ENCODE data around the gene OPHN1.

The OPHN1 gene

GRCh38 chrX:68433155-68433980 is at the start of gene OPHN1:
Gene OPHN1, minus strand, starts transcription at chrX:68433495. Its CDS starts 475 bp downstream, at chrX:68433020.
- DNase-seq, result peak; percentile 17

- DNase-seq, result no peak
Observed at GRCh38 chrX:68480969-68481368, 47.7 kb upstream of the OPHN1 start.

GRCh38 chrX:68464796-68465195 is 31.5 kb upstream of the OPHN1 start:
- no peak for DNase-seq

- DNase-seq, result no peak
Observed at GRCh38 chrX:68463880-68464279, 30.6 kb upstream of the OPHN1 start.

- no peak for DNase-seq
Observed at GRCh38 chrX:68462653-68463052, 29.4 kb upstream of the OPHN1 start.

- no peak for DNase-seq
Observed at GRCh38 chrX:68462197-68462596, 28.9 kb upstream of the OPHN1 start.

GRCh38 chrX:68461576-68461975 is 28.3 kb upstream of the OPHN1 start:
- DNase-seq, result no peak

GRCh38 chrX:68461093-68461492 is 27.8 kb upstream of the OPHN1 start:
- DNase-seq, result no peak

- no peak for DNase-seq
Observed at GRCh38 chrX:68455151-68455510, 21.8 kb upstream of the OPHN1 start.

- DNase-seq, result no peak
Observed at GRCh38 chrX:68454476-68455150, 21.3 kb upstream of the OPHN1 start.

- DNase-seq, result no peak
Observed at GRCh38 chrX:68451720-68452119, 18.4 kb upstream of the OPHN1 start.

GRCh38 chrX:68443155-68443868 is 10.0 kb upstream of the OPHN1 start:
- no peak for DNase-seq

GRCh38 chrX:68440940-68441339 is 7.6 kb upstream of the OPHN1 start:
- DNase-seq, result no peak

GRCh38 chrX:68440442-68440841 is 7.1 kb upstream of the OPHN1 start:
- no peak for DNase-seq

- DNase-seq, result no peak
Observed at GRCh38 chrX:68439341-68439740, 6.0 kb upstream of the OPHN1 start.

GRCh38 chrX:68438575-68438974 is 5.3 kb upstream of the OPHN1 start:
- no peak for DNase-seq

- no peak for DNase-seq
Observed at GRCh38 chrX:68433981-68434299, 645 bp upstream of the OPHN1 start.

- no peak for DNase-seq
Observed at GRCh38 chrX:68432648-68433047, 647 bp downstream of the OPHN1 start.

GRCh38 chrX:68431836-68432235 is 1.5 kb downstream of the OPHN1 start:
- no peak for DNase-seq

- DNase-seq, result no peak
Observed at GRCh38 chrX:68429216-68429615, 4.1 kb downstream of the OPHN1 start.

- DNase-seq, result no peak
Observed at GRCh38 chrX:68428431-68428830, 4.9 kb downstream of the OPHN1 start.

GRCh38 chrX:68424719-68425118 is 8.6 kb downstream of the OPHN1 start:
- DNase-seq, result no peak

GRCh38 chrX:68422478-68422877 is 10.8 kb downstream of the OPHN1 start:
- no peak for DNase-seq

- DNase-seq, result no peak
Observed at GRCh38 chrX:68421636-68422035, 11.7 kb downstream of the OPHN1 start.

All from activated T-cell treated with anti-CD3 and anti-CD28 coated beads, Interleukin-2, amount 50 U/mL, for 1 hour (primary cell).